Small intestine (tissue), 7 donors: ENCODE data around the gene SNRNP25. TPM values are rescaled to one million over a fixed set of nuclear protein-coding genes. Genes with fewer than 3 reads are reported as not detected.

ENCODE experiments used
- DNase-seq, 2 donors: peaks; one replicate each; pipeline versions ENCODE4 v3.0.0 to v3.0.0-alpha.2; 2013
- FAIRE-seq: peaks from 2 replicates; lab custom pipeline; 2012; peaks lifted over from hg19 to GRCh38; lab: Jason Lieb, UNC
- H3K27ac ChIP-seq, 3 donors: one replicate each; pipeline ENCODE4 v1.5.1; 2013; ENCODE audit warnings: low read length in 2 of 3, mild to moderate bottlenecking in 2 of 3, control low read depth in 1 of 3, inconsistent platforms in 1 of 3, low read depth in 1 of 3, moderate library complexity in 1 of 3
- H3K27me3 ChIP-seq, 3 donors: one replicate each; pipeline ENCODE4 v1.6.1; 2013; ENCODE audit warnings: low read length in 3 of 3, inconsistent platforms in 1 of 3; ENCODE audit not compliant: control insufficient read depth in 3 of 3, insufficient read depth in 3 of 3
- H3K36me3 ChIP-seq, 3 donors: one replicate each; pipeline ENCODE4 v1.6.1; 2013; ENCODE audit warnings: low read length in 3 of 3, inconsistent platforms in 1 of 3, low read depth in 1 of 3, mild to moderate bottlenecking in 1 of 3, moderate library complexity in 1 of 3; ENCODE audit not compliant: control insufficient read depth in 3 of 3, insufficient read depth in 2 of 3
- H3K4me1 ChIP-seq, 3 donors: one replicate each; pipeline ENCODE4 v1.6.1; 2013; ENCODE audit warnings: low read length in 2 of 3, inconsistent platforms in 1 of 3, low read depth in 1 of 3, mild to moderate bottlenecking in 1 of 3, moderate library complexity in 1 of 3; ENCODE audit not compliant: control insufficient read depth in 3 of 3, insufficient read depth in 2 of 3
- H3K4me3 ChIP-seq, 3 donors: one replicate each; pipeline ENCODE4 v1.5.1; 2013; ENCODE audit warnings: low read length in 3 of 3, control low read depth in 1 of 3, inconsistent platforms in 1 of 3, low read depth in 1 of 3, mild to moderate bottlenecking in 1 of 3, moderate library complexity in 1 of 3
- H3K9me3 ChIP-seq, 2 donors: one replicate each; pipeline ENCODE4 v1.6.1; 2013; ENCODE audit warnings: low read depth in 1 of 2, low read length in 1 of 2; ENCODE audit not compliant: control insufficient read depth in 2 of 2, insufficient read depth in 1 of 2
- WGBS, 3 donors: extraction: QIAGEN DNeasy Blood & Tissue Kit; methylation state at CpG; one replicate each; pipeline ENCODE4 v1.1.7; 2013; 5-methylcytosine and 5-hydroxymethylcytosine counted together
- polyA plus RNA-seq, 4 donors: library from polyadenylated mRNA; stranded (reverse) in 3 of 4; unstranded in 1 of 4; fragments of 200-250 nt in 3 of 4; fragments of 120-200 nt in 1 of 4; gene quantifications; one replicate each; pipeline versions ENCODE4 v1.2.1 to v1.2.3, GENCODE V29; 2013
- donor health status: healthy with polysubstance abuse.
- donor health status: control.
- donor health status: control.
- donor health status: Bipolar disorder and iron deficiency.
- donor health status: healthy.

Gene SNRNP25
- polyA plus RNA-seq, 4 donors, result 17.3 to 38.2 (median 27.6) TPM

DNA sequence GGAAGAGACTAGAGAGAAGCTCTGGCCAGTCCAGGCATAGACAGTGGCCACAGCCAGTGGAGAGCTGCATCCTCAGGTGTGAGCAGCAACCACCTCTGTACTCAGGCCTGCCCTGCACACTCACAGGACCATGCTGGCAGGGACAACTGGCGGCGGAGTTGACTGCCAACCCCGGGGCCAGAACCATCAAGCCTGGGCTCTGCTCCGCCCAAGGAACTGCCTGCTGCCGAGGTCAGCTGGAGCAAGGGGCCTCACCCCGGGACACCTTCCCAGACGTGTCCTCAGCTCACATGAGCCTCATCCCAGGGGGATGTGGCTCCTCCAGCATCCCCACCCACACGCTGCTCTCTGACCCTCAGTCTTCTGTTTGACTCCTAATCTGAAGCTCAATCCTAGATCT, 15.6 kb downstream of the SNRNP25 start:
- FAIRE-seq, result no peak
- DNase-seq, result no peak
- Histone ChIP-seq H3K27me3 (peaks cover 0 to 7% (median 5%) of the 10 kb centered on the region in 3 donors), H3K4me3 (no peak overlapping the region), H3K27ac (no peak overlapping the region), H3K9me3 (no peaks in the 10 kb centered on the region), H3K4me1 (peaks cover 0 to 28% (median 0%) of the 10 kb centered on the region in 3 donors), H3K36me3 (peaks cover 0 to 13% (median 0%) of the 10 kb centered on the region in 3 donors)
- WGBS, 3 donors, result 56 to 68% (median 63%) methylated on average over 8 of the region's 8 CpGs

DNA sequence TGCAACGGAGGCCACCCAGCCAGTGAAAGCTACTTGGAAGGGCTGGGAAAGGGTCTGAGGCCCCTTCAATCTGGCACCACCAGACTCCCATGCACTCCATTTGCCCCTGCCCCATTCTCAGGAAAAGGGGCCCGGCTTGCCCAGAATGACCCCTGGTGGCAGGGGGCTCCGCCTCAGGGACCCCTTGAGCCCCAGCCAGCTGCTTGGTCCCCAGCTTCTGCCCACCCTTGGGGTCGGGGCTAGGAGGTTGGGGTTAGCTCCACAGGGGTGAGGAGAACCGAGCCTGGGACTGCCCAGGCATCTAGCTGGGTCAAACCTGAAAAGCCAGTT, 17.5 kb downstream of the SNRNP25 start:
- DNase-seq, result no peak
- Histone ChIP-seq H3K27me3 (peaks cover 0 to 7% (median 5%) of the 10 kb centered on the region in 3 donors), H3K4me3 (peak overlapping the region; percentile 48 to 76 (median 69)), H3K9me3 (no peaks in the 10 kb centered on the region), H3K4me1 (peaks cover 0 to 39% (median 2%) of the 10 kb centered on the region in 3 donors), H3K27ac (peak overlapping the region in 2 of 3 donors; percentile 28 to 80), H3K36me3 (peaks cover 0 to 6% (median 0%) of the 10 kb centered on the region in 3 donors)
- no peak for FAIRE-seq
- 31 to 49% (median 42%) methylated on average over 5 of the region's 5 CpGs for WGBS, 3 donors

DNA sequence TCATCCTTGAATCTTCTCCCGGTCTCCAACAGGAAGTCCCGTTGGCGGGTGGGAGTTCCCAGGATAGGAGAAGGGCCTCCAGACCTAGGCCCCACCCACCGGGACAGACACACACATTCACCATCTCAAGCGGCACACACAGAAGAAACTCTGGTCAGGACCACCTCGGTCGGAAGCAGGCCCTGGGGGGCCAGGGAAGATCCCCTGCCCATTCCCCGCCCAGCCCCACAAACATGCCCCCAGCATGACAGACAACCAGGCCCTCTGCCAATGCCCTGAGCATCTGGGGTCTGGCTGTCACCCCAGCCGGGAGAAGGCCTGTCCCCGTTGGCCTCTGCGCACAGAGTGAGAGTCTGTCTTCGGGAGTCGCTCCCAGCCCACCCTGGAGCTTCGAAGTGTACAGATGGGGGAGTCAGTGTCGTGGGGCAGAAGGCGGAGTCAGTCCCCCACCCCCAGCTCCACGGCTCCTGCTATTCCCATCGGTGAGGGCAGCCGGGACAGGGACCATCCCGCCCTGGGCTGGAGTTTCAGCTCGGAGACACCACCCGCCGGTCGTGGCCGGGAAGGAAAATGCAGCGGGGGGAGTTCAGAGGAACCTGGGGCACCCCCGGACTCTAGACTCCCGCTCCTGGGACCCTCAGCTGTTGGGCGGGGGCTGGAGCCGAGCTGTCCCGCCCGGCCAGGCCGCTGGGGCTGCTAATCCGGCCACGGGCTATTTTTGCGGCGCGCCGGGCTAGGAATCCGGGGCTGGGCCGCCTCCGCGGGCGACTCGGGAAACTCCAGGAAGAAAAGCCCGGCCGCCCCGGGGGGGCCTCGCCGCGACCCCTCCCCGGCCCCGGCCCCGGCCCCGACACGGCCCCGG, 18.1 kb downstream of the SNRNP25 start:
- peak overlapping the region; percentile 48 to 76 (median 69) for H3K4me3 ChIP-seq
- H3K9me3 ChIP-seq, result no peaks in the 10 kb centered on the region
- peaks cover 0 to 6% (median 0%) of the 10 kb centered on the region in 3 donors for H3K36me3 ChIP-seq
- peak; percentile 46 to 86 for DNase-seq
- peak overlapping the region in 2 of 3 donors; percentile 28 to 80 for H3K27ac ChIP-seq
- peaks cover 0 to 7% (median 5%) of the 10 kb centered on the region in 3 donors for H3K27me3 ChIP-seq
- WGBS, 3 donors, result 6 to 11% (median 9%) methylated on average over 49 to 57 of the region's 57 CpGs
- FAIRE-seq, result no peak
- peaks cover 0 to 44% (median 5%) of the 10 kb centered on the region in 3 donors for H3K4me1 ChIP-seq

DNA sequence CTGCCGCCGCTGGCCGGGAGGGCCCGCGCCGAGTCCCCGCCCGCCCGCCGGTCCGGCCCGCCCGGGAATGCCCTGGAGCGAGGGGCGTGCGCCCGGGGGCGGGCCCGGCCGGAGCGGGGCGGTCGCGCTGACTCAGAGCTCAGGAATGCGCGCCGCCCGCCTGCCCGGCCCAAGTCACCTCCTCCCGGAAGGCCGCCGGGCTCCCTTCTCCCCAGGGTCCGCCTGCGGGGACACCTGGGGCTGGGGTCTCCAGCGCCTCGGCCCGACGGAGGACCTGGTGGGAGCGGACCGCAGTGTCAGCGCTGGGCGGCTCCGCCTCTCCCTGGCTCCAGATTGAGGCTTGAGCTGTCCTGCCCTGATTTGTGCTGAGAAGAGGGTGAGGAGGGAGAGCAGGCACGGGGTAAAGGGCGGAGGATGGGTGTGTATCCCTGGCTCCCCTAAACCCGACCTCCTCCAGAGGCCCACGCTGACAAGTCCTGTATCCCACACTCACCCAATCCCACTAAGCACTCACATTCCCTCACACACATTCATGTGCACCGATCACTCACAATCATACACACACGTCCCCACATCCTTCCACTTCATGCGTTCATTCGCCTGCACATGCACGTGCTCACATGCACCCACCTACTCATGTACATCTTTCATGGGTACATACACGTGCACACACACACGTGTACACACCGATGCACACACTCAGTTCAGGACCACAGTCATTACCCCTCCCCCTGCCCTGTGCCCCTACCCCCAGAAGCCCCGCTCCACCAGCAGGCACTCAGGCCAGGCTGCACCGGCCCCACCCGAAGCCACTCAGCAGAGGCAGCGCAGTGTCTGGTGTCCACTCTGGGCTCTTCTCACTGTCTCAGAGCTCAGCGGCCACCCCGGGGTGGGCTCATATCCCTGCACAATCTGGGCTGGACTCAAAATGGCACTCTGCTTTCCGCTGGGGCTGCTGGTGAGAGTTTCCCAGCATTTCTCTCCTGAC, 19.2 kb downstream of the SNRNP25 start, which contains the start of gene RHBDF1:
Gene RHBDF1 (minus strand): TSS at position 71 of the 988 bp plus-strand sequence. CDS start 7,616 bp downstream, outside the sequence.
- Histone ChIP-seq H3K4me3 (peak within 1 kb of the TSS; percentile 48 to 76 (median 69)), H3K27ac (peak within 1 kb of the TSS in 2 of 3 donors; percentile 56 to 80), H3K4me1 (peaks cover 0 to 51% (median 8%) of the 10 kb centered on the region in 3 donors), H3K9me3 (no peaks in the 10 kb centered on the region), H3K36me3 (peaks cover 0 to 4% (median 0%) of the 10 kb centered on the region in 3 donors), H3K27me3 (peaks cover 0 to 7% (median 5%) of the 10 kb centered on the region in 3 donors)
- 18 to 20% (median 20%) methylated on average over 41 to 62 of the region's 62 CpGs for WGBS, 3 donors
- peak; percentile 74 to 79 for DNase-seq
- FAIRE-seq, result no peak

DNA sequence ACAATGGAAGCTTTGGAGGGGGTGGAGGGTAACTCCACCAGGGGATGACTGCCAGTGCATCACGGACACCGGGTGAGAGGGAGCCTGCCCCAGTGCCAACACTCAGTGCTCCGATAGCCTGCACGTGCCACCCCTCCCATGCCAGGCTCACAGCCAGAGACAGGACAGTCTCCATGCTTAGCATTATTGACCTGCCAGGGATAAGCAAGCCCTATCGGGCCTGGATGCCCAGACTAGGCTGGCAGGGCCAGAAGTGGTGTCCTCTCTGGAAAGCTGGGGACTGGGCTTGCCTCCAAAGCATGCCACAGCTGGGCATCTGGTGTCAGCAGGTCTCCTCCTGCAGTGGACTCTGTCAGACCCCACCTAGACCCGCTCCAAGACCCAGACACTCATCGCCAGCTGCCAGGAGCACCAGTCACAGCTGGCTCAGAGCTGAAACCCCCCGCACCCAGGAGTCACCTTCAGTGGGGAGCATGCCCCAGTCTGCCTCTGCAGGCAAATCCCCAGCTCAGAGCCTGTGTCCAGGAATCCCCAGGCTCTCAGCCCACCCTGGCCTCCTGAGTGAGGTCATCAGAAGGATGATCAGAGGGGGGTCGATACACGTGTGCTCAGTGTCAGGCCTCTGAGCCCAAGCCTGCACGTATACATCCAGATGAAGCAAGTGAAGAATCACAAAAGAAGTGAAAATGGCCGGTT, 20.6 kb downstream of the SNRNP25 start:
- WGBS, 3 donors, result 58 to 74% (median 61%) methylated on average over 12 of the region's 12 CpGs
- Histone ChIP-seq H3K36me3 (peaks cover 0 to 3% (median 0%) of the 10 kb centered on the region in 3 donors), H3K4me3 (no peak overlapping the region), H3K9me3 (no peaks in the 10 kb centered on the region), H3K27ac (no peak overlapping the region), H3K4me1 (peaks cover 0 to 46% (median 8%) of the 10 kb centered on the region in 3 donors), H3K27me3 (peaks cover 0 to 7% (median 5%) of the 10 kb centered on the region in 3 donors)
- DNase-seq (no peak), FAIRE-seq (no peak)

DNA sequence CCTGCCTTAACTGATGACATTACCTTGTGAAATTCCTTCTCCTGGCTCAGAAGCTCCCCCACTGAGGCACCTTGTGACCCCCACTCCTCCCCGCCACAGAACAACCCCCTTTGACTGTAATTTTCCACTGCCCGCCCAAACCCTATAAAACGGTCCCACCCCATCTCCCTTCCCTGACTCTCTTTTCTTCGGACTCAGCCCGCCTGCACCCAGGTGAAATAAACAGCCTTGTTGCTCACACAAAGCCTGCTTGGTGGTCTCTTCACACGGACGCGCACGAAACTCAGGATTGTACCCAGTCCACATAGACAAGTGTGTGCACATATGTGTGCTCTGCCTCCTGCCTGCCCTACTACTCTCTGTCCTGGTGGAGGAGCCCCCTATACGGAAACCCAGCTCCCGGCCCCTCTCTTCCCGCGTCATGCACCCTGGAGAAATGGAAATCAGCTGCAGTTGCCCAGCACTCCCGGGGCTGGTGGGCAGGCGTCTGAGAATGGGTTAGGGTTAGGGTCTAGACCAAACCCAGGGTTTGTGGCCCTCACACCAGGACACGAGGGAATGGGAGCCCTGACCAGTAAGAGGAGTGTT, 21.2 kb downstream of the SNRNP25 start:
- FAIRE-seq, result no peak
- DNase-seq, result no peak
- Histone ChIP-seq H3K4me1 (peaks cover 0 to 46% (median 8%) of the 10 kb centered on the region in 3 donors), H3K27me3 (peaks cover 0 to 7% (median 5%) of the 10 kb centered on the region in 3 donors), H3K27ac (peak overlapping the region in 2 of 3 donors; percentile 67 to 82), H3K4me3 (no peak overlapping the region), H3K9me3 (no peaks in the 10 kb centered on the region), H3K36me3 (peaks cover 0 to 7% (median 2%) of the 10 kb centered on the region in 3 donors)
- 83 to 91% (median 86%) methylated on average over 15 to 16 of the region's 16 CpGs for WGBS, 3 donors
